Mesenchymal stem cell (in vitro differentiated cells and primary cell): ENCODE measurements around the gene PHLPP2. TPM values are rescaled to one million over a fixed set of nuclear protein-coding genes. Genes with fewer than 3 reads are reported as not detected.
"Not testable (repeated sequence)": the region's sequence is repeated elsewhere in the genome, so short reads cannot be mapped to it uniquely, and the experiment has no call there.

ENCODE experiments used
- DNase-seq: peaks from one replicate; pipeline ENCODE4 v3.0.0-alpha.2; 2013
- H2AFZ ChIP-seq: one replicate; pipeline ENCODE4 v1.6.1; 2013; ENCODE audit warnings: low read depth, mild to moderate bottlenecking, control low read depth, inconsistent platforms, low read length, moderate library complexity
- H2AK5ac ChIP-seq: 2 replicates; pipeline ENCODE4 v1.6.1; 2013; ENCODE audit warnings: low read length, moderate library complexity, mild to moderate bottlenecking, inconsistent platforms; ENCODE audit not compliant: severe bottlenecking
- H2BK120ac ChIP-seq: one replicate; pipeline ENCODE4 v1.6.1; 2013; ENCODE audit warnings: low read depth, mild to moderate bottlenecking, inconsistent platforms, low read length, moderate library complexity
- H2BK12ac ChIP-seq, 2 experiments: one replicate each; pipeline ENCODE4 v1.6.1; 2013; ENCODE audit warnings: inconsistent platforms in 2 of 2, low read length in 2 of 2, mild to moderate bottlenecking in 2 of 2, moderate library complexity in 2 of 2, control low read depth in 1 of 2
- H2BK15ac ChIP-seq: one replicate; pipeline ENCODE4 v1.6.1; 2013; ENCODE audit warnings: mild to moderate bottlenecking, low read depth, inconsistent platforms; ENCODE audit not compliant: poor library complexity, severe bottlenecking
- H2BK5ac ChIP-seq: 2 replicates; pipeline ENCODE4 v1.6.1; 2013; ENCODE audit warnings: low read depth, mild to moderate bottlenecking, low read length, control low read depth, inconsistent platforms; ENCODE audit not compliant: poor library complexity, severe bottlenecking
- H3K14ac ChIP-seq, 2 experiments: one replicate each; pipeline ENCODE4 v1.6.1; 2013; ENCODE audit warnings: inconsistent platforms in 2 of 2, low read length in 2 of 2, control low read depth in 1 of 2, mild to moderate bottlenecking in 1 of 2, moderate library complexity in 1 of 2
- H3K18ac ChIP-seq, 2 experiments: one replicate each; pipeline ENCODE4 v1.6.1; 2013; ENCODE audit warnings: inconsistent platforms in 2 of 2, low read length in 2 of 2, control low read depth in 1 of 2, low read depth in 1 of 2, mild to moderate bottlenecking in 1 of 2
- H3K23ac ChIP-seq, 2 experiments: one replicate each; pipeline ENCODE4 v1.6.1; 2013; ENCODE audit warnings: inconsistent platforms in 2 of 2, low read length in 2 of 2, mild to moderate bottlenecking in 2 of 2, moderate library complexity in 2 of 2, control low read depth in 1 of 2
- H3K27ac ChIP-seq: 2 replicates; pipeline ENCODE4 v1.5.1; 2013; ENCODE audit warnings: mild to moderate bottlenecking, moderate library complexity, low read length, control low read depth, inconsistent platforms; ENCODE audit not compliant: poor library complexity, severe bottlenecking
- H3K27me3 ChIP-seq, 2 experiments: 2 replicates each; pipeline versions ENCODE4 v1.6.1 to v1.7.0; 2013; ENCODE audit warnings: low read length in 2 of 2, mild to moderate bottlenecking in 2 of 2, moderate library complexity in 2 of 2, control low read depth in 1 of 2, inconsistent platforms in 1 of 2; ENCODE audit not compliant: control insufficient read depth in 1 of 2, insufficient read depth in 1 of 2
- H3K36me3 ChIP-seq, 2 experiments: 2 replicates each; pipeline versions ENCODE4 v1.6.1 to v1.7.0; 2013; ENCODE audit warnings: low read length in 2 of 2, control low read depth in 1 of 2, inconsistent platforms in 1 of 2, low read depth in 1 of 2, mild to moderate bottlenecking in 1 of 2; ENCODE audit not compliant: insufficient read depth in 2 of 2, control insufficient read depth in 1 of 2
- H3K4ac ChIP-seq, 2 experiments: one replicate each; pipeline ENCODE4 v1.6.1; 2013; ENCODE audit warnings: inconsistent platforms in 2 of 2, low read length in 2 of 2, mild to moderate bottlenecking in 2 of 2, moderate library complexity in 2 of 2, control low read depth in 1 of 2, low read depth in 1 of 2
- H3K4me1 ChIP-seq: 2 replicates; pipeline ENCODE4 v1.6.1; 2013; ENCODE audit warnings: low read depth, low read length, control low read depth; ENCODE audit not compliant: control insufficient read depth, insufficient read depth
- H3K4me2 ChIP-seq: 2 replicates; pipeline ENCODE4 v1.6.1; 2013; ENCODE audit warnings: low read length, mild to moderate bottlenecking, inconsistent platforms; ENCODE audit not compliant: poor library complexity, severe bottlenecking
- H3K4me3 ChIP-seq, 2 experiments: 2 replicates each; pipeline versions ENCODE4 v1.5.1 to v1.7.0; 2013; ENCODE audit warnings: low read length in 2 of 2, mild to moderate bottlenecking in 2 of 2, control low read depth in 1 of 2, low read depth in 1 of 2; ENCODE audit not compliant: insufficient read depth in 1 of 2
- H3K79me1 ChIP-seq: replicated peaks from 2 replicates; pipeline ENCODE4 v1.6.1; 2013; ENCODE audit warnings: mild to moderate bottlenecking, control low read depth, low read length, inconsistent platforms; ENCODE audit not compliant: poor library complexity, severe bottlenecking
- H3K9ac ChIP-seq: 2 replicates; pipeline ENCODE4 v1.7.0; 2013; ENCODE audit warnings: mild to moderate bottlenecking, low read length, moderate library complexity
- H3K9me3 ChIP-seq: 2 replicates; pipeline ENCODE4 v1.7.0; 2013; ENCODE audit warnings: mild to moderate bottlenecking, low read length; ENCODE audit not compliant: control insufficient read depth
- H4K8ac ChIP-seq: one replicate; pipeline ENCODE4 v1.6.1; 2013; ENCODE audit warnings: inconsistent platforms, mild to moderate bottlenecking, low read length, moderate library complexity
- H4K91ac ChIP-seq: one replicate; pipeline ENCODE4 v1.6.1; 2013; ENCODE audit warnings: mild to moderate bottlenecking, low read length, inconsistent platforms
- WGBS: methylation state at CpG from one replicate; pipeline ENCODE4 v1.1.7; 2013; ENCODE audit warnings: mixed read lengths; 5-methylcytosine and 5-hydroxymethylcytosine counted together
- small RNA-seq: library from polyadenylated mRNA; stranded (forward); fragments of <200 nt; extraction: miRNeasy Mini kit (QIAGEN cat#:217004); gene quantifications from one replicate; pipeline ENCODE3, GENCODE V24; 2013; ENCODE audit warnings: low read depth

PHLPP2 gene

GRCh38 chr16:71598426-71598825 lies 126.1 kb downstream of the PHLPP2 start:
- H2BK120ac ChIP-seq, H2AK5ac ChIP-seq, H2BK5ac ChIP-seq, H3K4me2 ChIP-seq, H4K8ac ChIP-seq, H2BK12ac ChIP-seq, H3K9me3 ChIP-seq, H3K14ac ChIP-seq, H4K91ac ChIP-seq, DNase-seq, H3K36me3 ChIP-seq, H3K27ac ChIP-seq, H3K79me1 ChIP-seq, H3K27me3 ChIP-seq, H3K4me3 ChIP-seq, H2AFZ ChIP-seq, H3K18ac ChIP-seq, H2BK15ac ChIP-seq, H3K23ac ChIP-seq, H3K4me1 ChIP-seq, H3K4ac ChIP-seq, H3K9ac ChIP-seq: not testable (repeated sequence)
- 39% methylated on average over 2 of the region's 2 CpGs for WGBS

GRCh38 chr16:71595340-71595826 lies 129.1 kb downstream of the PHLPP2 start:
- H3K36me3 ChIP-seq, H3K9ac ChIP-seq, H3K14ac ChIP-seq, H3K9me3 ChIP-seq, H4K91ac ChIP-seq, H3K18ac ChIP-seq, H2AK5ac ChIP-seq, H3K4me2 ChIP-seq, H2AFZ ChIP-seq, H2BK15ac ChIP-seq, DNase-seq, H3K4me1 ChIP-seq, H3K23ac ChIP-seq, H4K8ac ChIP-seq, H2BK5ac ChIP-seq, H3K4me3 ChIP-seq, H3K4ac ChIP-seq, H3K27ac ChIP-seq, H2BK120ac ChIP-seq, H3K79me1 ChIP-seq, H2BK12ac ChIP-seq, H3K27me3 ChIP-seq: not testable (repeated sequence)
- 78% methylated on average over 6 of the region's 7 CpGs for WGBS

Small RNAs within 50 kb of the gene (small RNA-seq; reads per million reads assigned to genes)
- gene RNU6-208P (not detected), gene SNORA70D (not detected), gene SNORD71 (195 reads per million, percentile 94 among the genes with 10 or more reads in this experiment)
